NCI-H2227 (cell line): ENCODE data around the gene CD59.

Experiments used
- DNase-seq: peaks from one replicate; lab custom pipeline; 2025; ENCODE audit not compliant: unreplicated experiment; lab: John Stamatoyannopoulos, UW

CD59 gene, protein sequence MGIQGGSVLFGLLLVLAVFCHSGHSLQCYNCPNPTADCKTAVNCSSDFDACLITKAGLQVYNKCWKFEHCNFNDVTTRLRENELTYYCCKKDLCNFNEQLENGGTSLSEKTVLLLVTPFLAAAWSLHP

DNA sequence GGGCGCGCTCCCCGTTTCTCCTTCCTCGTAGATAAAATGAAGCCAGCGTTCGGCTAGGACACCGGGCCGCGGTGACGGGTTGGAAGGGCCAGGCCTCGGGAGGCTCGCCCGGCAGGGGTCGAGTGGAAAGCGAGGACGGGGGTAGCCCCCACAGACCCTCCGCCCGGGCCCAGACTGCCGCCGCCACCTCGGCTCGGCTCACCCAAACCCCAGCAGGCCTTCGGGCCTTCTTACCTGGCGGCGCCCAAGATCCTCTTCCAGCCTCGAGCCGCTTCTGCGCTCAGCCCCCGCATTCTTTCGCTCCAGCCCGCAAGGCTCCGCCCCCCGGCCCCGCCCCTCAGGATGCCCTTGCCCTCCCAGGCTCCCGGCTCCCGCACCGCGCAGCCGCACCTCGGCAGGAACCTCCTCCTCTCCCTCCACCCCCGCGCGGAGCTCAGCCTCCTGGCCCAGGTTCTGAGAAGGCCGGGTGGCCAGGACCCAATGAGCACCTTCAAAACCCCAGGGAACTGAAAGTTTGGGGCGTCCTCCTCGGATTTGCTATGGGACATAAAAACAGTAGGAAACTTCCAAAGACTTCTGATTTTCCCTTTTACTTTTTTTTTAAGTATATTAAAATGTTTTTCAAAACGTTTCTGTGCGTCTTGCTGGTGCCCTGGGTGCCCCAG is at the start of gene CD59:
TSS of gene CD59 (minus strand) at position 276 of the 665 bp plus-strand sequence. CDS start 13,978 bp downstream, outside the sequence.
- DNase-seq, result peak; percentile 92

DNA sequence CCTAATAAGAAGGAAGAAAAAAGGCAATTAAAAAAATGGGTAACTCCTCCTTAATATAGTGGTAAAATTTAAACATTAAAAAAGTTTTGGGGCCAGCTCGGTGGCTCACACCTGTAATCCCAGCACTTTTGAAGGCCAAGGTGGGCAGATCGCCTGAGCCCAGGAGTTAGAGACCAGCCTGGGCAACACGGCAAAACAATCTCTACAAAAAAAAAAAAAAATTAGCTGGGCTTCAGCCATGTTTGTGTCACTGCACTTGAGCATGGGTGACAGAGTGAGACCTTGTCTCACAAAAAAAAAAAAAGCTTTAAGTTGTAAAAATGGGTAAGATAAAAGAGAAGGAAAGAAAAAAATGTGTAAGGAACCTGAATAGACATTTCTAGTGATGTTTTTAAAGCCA is 49.4 kb upstream of the CD59 start:
- no peak for DNase-seq

DNA sequence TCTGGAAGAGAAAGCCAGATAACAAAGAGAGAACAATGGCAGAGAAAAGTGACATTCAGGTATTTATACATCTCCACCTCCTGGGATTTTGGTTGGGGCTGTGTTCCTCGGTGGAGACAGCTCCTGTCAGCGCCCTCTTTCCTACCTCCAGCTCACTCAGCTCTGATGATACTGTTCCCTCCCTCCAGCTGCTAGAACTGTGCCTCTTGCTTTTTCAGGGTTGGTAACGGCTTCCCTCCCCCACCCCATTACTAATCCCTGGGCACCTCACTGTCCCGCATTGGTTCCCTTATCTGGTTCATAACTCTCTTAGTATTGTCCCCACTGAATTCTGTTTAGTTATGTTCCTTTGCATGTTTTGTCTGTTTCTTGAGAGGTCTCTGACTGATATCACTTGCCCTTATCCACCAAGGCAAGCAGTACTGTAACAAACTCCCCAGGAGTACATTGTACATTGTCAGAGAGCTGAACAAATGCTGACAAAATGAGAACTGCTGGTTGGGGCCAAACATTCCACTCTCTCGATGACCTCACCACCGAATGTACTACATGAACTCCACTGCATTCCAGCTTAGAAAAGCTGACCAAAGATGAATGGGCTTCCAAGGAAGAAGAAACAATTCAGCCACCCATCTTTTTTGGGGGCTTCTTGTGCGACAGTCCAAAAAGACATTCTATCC is 43.8 kb upstream of the CD59 start:
- DNase-seq, result no peak

DNA sequence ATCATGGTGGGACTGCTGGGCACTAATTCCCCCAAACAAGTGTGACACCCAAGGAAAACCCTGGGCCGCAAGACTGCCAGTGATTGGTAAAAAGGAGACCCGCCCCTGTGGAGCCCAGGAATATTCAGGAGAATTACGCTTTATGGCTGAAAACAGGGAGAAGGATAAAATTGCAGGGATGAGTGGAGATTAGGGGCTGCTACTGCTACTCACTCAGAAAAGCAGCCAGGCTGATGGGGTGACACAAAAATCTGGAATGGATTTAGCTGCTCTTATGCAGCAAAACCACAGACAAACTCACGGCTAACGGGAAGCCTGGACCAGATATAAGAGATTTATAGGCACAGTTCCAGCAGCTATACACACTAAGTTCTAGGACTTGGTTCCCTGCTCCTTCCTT is 42.5 kb upstream of the CD59 start:
- peak; percentile 82 for DNase-seq

DNA sequence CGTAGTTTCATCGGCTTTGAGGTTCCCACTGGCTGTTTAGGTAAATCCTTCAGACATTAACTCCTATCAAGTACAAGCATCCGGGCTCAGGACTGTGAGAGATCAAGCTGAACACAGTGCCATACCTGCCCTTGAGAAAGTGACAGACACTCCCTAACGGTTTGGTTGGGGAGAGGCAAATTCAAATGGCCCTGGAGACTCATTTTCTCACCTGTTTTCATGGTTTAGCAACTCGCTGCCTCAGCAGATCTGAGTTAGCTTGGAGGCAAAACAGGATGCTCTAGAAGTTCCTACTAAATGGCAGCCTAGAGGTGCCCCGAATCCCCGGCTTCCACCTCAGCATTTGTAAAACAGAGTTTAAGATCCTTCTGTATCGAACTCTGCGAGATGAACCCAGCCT is 41.7 kb upstream of the CD59 start:
- no peak for DNase-seq

DNA sequence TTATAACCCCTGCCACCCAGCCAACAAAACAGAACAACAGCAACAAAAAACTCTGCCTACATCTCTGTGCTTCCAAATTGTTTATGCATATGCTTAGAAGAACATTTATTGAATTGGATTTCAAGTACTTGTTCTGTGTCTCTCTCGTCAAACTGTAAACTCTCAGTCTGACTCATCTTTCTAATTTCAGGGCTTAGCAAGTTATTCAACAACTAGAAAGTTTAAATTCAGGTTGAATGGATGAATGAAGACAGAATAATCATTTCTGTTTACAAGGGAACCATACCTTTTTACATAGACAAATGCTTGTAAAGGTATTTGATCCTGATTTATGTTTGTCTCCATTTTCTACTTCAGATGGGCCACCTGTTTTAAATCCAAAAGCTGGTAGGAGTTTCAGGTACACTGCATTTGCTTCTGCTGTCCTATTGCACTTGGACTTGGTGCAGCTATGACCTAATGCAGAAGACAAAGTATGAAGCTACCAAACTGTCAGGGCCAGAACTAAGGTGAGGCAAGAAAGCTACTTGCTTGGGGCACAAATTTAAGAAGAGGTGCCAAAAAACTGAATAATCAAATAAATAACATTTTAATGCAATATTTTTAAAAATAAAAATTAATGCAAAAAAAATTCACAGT is 39.7 kb upstream of the CD59 start:
- no peak for DNase-seq

DNA sequence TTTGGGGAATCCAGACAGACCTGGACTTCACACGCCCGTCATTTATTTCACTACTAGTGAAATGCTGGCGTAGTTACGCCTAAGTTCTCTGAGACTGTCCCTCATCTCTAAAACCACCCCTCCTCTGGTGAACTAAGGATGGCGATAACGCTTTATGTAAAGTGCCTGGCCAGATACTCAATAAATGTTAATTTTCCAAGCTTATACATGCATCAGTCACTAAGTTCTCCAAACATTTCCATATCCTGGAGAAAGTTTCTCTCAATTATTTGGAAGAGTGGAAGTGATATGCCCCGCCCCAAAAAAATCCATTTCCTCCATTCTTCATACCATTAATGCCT is 39.2 kb upstream of the CD59 start:
- no peak for DNase-seq

DNA sequence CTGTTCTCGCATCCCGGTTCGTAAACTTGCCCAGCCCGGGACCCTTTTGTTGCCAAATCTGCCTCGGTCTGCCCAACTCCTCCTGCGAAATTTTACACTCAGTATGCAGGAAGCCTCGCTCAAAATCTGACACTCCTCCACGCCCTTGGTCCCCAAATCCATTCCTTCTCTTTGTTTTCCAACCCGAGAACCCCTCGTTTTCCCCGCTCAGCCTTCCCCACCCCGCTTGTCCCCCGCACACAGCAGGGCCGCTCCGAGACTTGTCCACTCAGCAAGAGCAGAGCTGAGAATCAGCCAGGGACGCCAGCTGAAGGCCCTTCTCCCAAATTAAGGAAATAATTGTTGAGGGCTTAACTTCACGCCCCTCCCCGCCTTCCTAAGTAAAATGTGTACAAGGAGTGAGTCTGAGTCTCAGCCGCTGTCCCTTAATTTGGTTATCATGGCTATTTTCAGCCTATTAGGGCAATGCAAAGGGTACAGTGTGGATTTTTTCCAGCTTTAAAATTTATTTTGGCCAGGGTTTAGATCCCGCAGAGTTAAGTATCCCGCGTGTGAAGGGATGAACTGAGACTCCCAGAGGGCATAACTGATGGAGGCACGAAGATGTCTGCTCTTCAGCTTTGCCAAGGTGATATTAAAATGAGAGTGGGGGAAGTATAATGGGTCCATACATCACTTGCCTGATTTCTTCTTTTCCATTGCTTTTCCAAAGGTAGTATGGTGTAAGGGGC is 38.7 kb upstream of the CD59 start:
- peak; percentile 53 for DNase-seq

DNA sequence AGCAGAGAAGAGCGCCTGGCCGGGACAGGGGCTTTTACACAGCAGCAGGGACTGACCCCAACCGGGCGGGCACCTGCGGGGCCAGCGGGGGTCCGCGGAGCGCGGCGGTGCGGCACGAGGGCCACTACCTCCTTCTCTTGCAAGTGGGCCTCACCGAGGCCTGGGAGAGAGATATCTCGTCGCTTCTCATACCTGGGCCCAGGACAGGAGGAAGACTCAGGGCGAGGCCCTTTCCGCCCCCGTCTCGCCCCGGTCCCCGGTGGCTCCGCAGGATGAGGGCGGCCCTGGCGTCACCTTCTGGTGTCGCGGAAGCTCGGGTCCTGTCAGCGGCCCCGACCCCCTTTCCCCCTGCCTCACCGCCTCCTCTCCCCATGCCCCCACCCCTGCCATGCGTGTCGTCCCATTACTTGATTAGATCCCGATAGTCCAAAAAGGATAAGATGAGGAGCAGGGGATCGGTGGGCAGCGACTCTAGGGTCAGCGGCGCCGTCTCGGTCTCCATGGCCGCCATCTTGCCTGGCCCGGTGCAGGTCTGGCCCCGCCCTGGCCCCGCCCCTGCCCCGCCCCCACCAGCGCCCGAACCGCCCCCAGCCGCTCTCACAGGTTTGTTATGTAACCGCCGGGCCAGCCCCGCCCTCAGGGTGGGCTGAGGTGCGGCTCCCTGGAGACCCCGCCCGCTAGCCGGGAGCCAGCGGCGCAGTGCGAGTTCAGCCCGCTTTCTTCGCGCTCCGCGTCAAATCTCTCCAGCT is 37.9 kb upstream of the CD59 start, which contains the start of gene FBXO3:
TSS of gene FBXO3 (minus strand) at position 534 of the 749 bp plus-strand sequence. CDS start at position 511, 23 bp downstream.
- peak; percentile 94 for DNase-seq

DNA sequence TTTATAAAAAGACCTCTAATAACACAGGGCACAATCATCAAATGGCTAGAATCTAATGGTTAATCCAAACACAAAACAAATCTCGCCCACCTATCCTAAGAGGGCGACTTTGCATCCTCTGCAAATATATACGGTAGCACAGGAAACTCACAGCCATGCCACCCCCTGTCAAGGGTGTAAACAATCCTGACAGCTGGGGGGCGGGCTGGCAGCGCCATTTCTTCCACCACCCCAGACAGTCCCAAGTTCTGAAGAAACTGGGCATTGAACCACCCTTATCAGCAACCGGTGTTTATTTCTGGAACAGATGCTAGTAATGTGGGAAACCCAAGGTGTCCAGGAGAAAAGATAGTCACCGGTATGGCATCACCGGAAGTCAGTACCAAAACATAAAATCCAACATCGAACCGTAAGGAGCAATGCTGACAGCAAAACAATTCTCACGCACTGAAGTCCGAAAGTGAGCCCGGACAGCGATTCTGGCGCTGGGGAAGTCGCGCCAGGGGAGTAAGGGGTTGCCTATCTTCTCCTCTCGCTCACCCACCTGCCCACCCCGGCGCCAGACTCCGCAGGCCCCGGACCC is 37.3 kb upstream of the CD59 start:
- peak; percentile 14 for DNase-seq

DNA sequence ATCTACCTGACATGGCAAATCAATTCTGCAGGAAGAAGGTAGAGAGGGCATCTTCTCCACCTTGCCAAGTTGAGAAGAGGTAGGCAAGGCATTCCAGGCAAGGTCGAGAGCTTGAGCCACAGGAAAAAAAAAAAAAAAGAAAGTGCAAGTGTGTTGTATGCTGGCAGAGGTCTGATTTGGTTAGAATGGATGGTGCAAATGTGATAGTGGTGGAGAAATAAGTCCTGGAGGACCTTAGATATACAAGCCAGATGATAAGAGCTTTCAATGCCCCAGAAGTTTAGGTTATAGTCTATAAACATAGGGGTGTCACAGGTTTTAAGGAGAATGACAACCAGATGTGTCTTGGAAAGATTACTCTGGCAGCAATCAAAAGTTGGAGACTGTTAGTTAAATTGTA is 36.6 kb upstream of the CD59 start:
- no peak for DNase-seq

DNA sequence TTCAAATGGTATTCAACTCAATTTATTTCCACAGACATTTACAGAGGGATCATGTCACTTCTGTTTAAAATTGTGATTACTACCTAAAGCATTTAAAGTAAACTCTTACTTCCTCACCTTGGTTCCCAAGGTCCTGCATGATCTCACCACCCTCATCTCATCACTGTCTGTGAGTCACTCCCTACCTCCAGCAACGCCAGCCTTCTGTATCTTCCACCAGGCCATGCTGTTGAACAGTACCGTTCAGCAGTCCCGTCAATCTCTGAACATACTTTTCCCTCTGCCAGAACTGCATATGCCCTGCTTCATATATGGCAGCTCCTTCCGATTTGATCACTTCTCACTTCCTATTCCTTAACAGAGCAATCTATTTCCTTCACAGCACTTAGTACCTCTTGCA is 36.1 kb upstream of the CD59 start:
- DNase-seq, result no peak

DNA sequence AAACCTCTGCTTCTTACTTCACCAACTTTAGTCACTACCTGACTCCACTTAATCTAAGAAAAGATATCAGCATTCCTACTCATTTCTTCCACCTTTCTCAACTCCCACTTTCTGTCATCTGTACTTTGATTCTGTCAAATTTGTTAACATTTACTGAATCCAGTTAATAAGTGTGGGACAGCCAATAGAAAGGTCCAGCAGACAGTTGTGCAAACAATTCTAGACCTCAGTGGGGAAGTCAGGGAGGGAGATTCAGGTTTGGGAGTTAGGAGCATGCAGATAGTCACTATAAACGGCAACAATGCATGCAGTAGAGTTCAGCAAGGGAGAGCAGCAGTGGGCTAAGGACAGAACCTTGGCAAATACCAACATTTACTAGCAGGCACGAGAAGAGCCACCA is 34.0 kb upstream of the CD59 start:
- no peak for DNase-seq

DNA sequence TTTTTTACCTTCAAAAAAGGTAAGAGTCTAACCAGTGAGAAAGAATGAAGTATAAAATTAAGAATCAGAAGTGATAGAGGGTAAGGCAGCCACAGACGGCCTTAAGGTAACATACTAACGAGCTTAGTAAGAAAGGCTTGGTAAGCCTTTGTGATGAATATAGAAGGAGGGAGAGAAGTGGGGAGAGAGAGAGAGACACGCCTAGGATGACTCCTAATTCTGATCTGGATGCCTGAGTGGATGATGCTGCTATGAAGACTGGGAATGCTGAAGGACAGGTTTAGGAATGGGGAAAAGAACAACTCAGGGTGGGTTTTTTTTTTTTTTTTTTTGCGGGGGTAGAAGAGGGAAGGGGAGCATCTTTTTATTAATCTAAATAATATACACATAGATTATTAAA is 33.3 kb upstream of the CD59 start:
- no peak for DNase-seq

DNA sequence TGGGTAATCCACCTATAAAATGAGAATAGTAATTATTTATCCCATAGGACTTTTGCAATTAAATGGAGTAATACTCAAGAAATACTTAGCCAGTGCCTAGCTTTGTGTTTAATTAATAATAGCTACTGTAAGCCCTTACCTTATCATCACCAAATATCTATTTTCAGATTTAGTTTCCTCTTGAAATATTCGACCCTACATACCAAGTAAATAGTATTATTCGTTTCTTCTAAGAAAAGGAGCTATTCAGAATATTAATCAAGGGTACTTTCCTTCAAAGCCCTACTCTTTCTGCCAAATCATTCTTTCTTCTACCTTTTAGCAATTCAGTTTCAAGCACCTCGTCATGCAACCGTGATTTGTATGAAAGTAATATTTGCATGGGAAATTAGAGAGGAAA is 31.4 kb upstream of the CD59 start:
- no peak for DNase-seq

DNA sequence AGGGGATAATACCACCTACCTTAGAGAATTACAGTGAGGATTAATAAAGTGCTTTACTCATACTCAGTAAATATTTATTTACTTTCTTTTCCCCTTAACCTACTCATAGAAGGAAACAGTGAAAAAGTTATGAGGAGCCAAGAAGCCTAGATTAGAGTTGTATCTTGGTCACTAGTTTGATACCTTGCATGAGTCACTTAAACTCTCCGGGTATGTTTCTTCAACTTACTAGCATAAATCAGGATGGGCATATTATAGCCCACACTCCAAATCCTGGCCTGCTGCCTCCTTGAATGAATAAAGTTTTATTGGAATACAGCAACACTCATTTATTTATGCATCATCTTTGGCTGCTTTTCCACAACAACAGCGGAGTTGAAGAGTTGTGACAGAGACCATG is 29.9 kb upstream of the CD59 start:
- DNase-seq, result no peak

DNA sequence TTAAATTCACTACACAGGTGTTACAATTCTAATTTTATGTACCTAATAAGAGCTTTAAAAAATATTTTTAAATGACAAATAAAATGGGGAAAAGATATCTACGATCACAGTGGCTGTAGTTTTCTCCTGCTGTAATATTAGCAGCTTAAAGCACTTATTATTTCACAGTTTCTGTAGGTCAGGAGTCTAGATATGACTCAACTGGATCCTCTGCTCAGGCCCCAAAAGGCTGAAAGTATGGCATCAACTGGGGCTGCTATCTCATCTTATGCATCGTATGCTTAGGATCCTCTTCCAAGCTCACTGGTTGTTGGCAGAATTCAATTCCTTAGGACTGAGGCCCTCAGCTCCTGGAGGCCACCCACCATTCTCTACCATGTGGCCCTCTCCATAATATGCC is 25.2 kb upstream of the CD59 start:
- DNase-seq, result no peak

DNA sequence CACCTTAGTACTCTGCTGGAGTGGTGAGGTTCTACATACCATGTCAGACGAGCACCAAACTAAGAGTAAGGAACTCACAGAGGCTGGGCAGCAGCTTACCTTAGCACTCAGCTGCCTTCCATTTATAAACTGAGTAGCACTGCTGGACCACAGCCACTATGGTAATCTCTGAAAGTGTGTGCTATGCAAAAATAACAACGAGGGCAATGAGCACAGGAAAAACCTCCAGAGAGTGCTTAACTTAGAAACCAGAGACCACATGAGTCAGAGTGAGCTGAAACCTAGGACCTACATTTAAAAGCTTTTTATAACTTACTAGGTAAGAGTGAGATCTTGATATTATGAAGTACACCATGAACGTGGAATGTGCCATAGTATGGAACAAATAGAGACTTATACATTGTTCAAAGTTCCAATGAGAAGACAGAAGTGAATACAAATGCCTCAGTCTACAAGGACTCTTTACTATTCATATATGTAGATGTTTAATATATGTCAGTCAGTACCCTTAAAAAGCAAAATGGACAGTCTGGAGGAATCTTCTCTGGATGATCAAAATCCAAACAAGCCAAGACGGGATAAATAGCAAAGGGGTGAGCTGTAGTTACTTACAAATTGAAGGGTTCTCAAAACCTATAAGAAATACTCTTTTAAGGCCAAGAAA is 17.2 kb upstream of the CD59 start:
- no peak for DNase-seq

DNA sequence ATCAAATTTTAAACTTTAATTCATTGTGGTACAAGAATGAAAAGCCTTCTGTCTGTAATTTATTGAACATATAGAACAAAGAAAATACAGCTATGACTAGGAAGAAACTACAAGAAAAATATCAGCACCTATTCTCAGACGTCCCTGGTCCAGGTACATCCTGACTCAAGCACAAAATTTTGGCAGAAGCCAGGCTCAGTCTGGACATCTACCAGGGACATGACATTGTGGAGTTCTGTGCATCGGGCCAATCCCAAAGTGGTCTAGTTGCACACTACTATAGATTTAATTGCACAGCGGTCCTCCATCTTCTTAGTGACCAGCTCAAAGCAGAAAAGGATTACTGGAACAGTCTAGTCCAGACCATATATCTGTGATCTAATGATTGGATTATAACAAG is 15.7 kb upstream of the CD59 start:
- DNase-seq, result no peak

DNA sequence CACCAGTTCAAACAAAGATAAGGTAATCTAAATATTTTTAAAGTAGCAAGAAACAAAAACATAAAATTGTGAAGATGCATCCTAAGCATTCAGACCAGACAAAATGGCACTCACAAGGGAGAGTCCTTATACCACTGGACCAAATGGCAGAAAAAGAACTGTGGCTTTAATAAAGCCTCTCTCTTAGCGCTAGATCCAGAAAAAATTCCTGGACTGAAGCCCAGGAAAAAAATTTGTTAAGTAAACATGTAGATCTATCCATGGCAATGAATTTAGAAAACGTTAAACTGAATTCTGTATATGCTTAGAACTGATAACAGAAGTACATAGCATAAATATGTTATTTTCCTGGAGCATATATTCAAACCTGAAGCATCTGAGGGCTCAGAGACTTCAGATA is 11.8 kb upstream of the CD59 start:
- no peak for DNase-seq
